ENCODE measurements around the gene REL. TPM values are rescaled to one million over a fixed set of nuclear protein-coding genes. Genes with fewer than 3 reads are reported as not detected.
"Not testable (repeated sequence)": the region's sequence is repeated elsewhere in the genome, so short reads cannot be mapped to it uniquely, and the experiment has no call there.

Gene REL
- total RNA-seq, 1 donor from 2014 or later: 29.8 TPM

- H3K27me3 Mint-ChIP-seq (ENCODE audit: low read depth): no peaks in the 10 kb centered on the region
- H3K4me1 Mint-ChIP-seq: peaks cover 43% of the 10 kb centered on the region
- no peaks in the 10 kb centered on the region for H3K9me3 Mint-ChIP-seq
- peaks cover 3% of the 10 kb centered on the region for H3K36me3 Mint-ChIP-seq
- no peak overlapping the region for H3K27ac Mint-ChIP-seq
- DNase-seq (ENCODE audit: low spot score in 2 of 2, unreplicated experiment in 2 of 2): no peak
- no peak overlapping the region for H3K4me3 Mint-ChIP-seq
- no peak for TF ChIP-seq CTCF (IDR thresholded peaks at IDR 0.05; ENCODE audit: unreplicated experiment)
These were observed 5.6 kb downstream of the REL start for GRCh38 chr2:60886991-60887390.

GRCh38 chr2:60888853-60889252, 7.5 kb downstream of the REL start:
- Mint-ChIP-seq H3K36me3 (peaks cover 3% of the 10 kb centered on the region), H3K27me3 (ENCODE audit: low read depth) (no peaks in the 10 kb centered on the region), H3K4me1 (peaks cover 34% of the 10 kb centered on the region), H3K9me3 (no peaks in the 10 kb centered on the region), H3K27ac (no peak overlapping the region), H3K4me3 (no peak overlapping the region)
- no peak for DNase-seq (ENCODE audit: low spot score in 2 of 2, unreplicated experiment in 2 of 2)
- TF ChIP-seq CTCF (IDR thresholded peaks at IDR 0.05; ENCODE audit: unreplicated experiment): no peak

- H3K9me3 Mint-ChIP-seq; H3K4me3 Mint-ChIP-seq; H3K36me3 Mint-ChIP-seq; DNase-seq (ENCODE audit: low spot score in 2 of 2, unreplicated experiment in 2 of 2); H3K27ac Mint-ChIP-seq; H3K27me3 Mint-ChIP-seq (ENCODE audit: low read depth): not testable (repeated sequence)
- peaks cover 28% of the 10 kb centered on the region for H3K4me1 Mint-ChIP-seq
These were observed 8.4 kb downstream of the REL start for GRCh38 chr2:60889581-60890392.

- Mint-ChIP-seq H3K27me3 (ENCODE audit: low read depth) (no peaks in the 10 kb centered on the region), H3K27ac (no peak overlapping the region)
These were observed 9.0 kb downstream of the REL start for GRCh38 chr2:60890393-60890707.

GRCh38 chr2:60891180-60891579, 9.8 kb downstream of the REL start:
- H3K36me3 Mint-ChIP-seq: peaks cover 13% of the 10 kb centered on the region
- no peak overlapping the region for H3K4me3 Mint-ChIP-seq
- H3K4me1 Mint-ChIP-seq: peaks cover 15% of the 10 kb centered on the region
- H3K27ac Mint-ChIP-seq: no peak overlapping the region
- no peaks in the 10 kb centered on the region for H3K27me3 Mint-ChIP-seq (ENCODE audit: low read depth)
- DNase-seq (ENCODE audit: low spot score in 2 of 2, unreplicated experiment in 2 of 2): no peak
- no peaks in the 10 kb centered on the region for H3K9me3 Mint-ChIP-seq
- no peak for TF ChIP-seq CTCF (IDR thresholded peaks at IDR 0.05; ENCODE audit: unreplicated experiment)

More at GRCh38 chr2:60890393-60890707, 9.0 kb downstream of the REL start:
- no peak for DNase-seq (ENCODE audit: low spot score in 2 of 2, unreplicated experiment in 2 of 2)
- Mint-ChIP-seq H3K4me3 (no peak overlapping the region), H3K4me1 (peaks cover 23% of the 10 kb centered on the region), H3K9me3 (no peaks in the 10 kb centered on the region), H3K36me3 (peaks cover 10% of the 10 kb centered on the region)
- no peak for TF ChIP-seq CTCF (IDR thresholded peaks at IDR 0.05; ENCODE audit: unreplicated experiment)

GRCh38 chr2:60898567-60898966, 17.2 kb downstream of the REL start:
- Mint-ChIP-seq H3K36me3 (peaks cover 37% of the 10 kb centered on the region), H3K27ac (no peak overlapping the region), H3K4me3 (no peak overlapping the region), H3K9me3 (no peaks in the 10 kb centered on the region), H3K4me1 (peaks cover 2% of the 10 kb centered on the region), H3K27me3 (ENCODE audit: low read depth) (no peaks in the 10 kb centered on the region)
- DNase-seq (ENCODE audit: low spot score in 2 of 2, unreplicated experiment in 2 of 2): no peak
- TF ChIP-seq CTCF (IDR thresholded peaks at IDR 0.05; ENCODE audit: unreplicated experiment): no peak
